ENCODE measurements around the gene NUDT6.

The NUDT6 gene

GRCh38 chr4:122911588-122911987, 10.8 kb downstream of the NUDT6 start:
- Histone ChIP-seq H3K14ac (ENCODE audit: low read length) (no peak overlapping the region), H4K8ac (ENCODE audit: low read depth, low read length) (no peak overlapping the region), H3K9me3 (ENCODE audit: insufficient read depth, low read depth, low read length) (no peaks in the 10 kb centered on the region), H3K23ac (ENCODE audit: low read length) (no peak overlapping the region), H4K12ac (ENCODE audit: low read depth, low read length) (no peak overlapping the region), H3K4me2 (ENCODE audit: low read length) (no peak overlapping the region), H3K79me1 (ENCODE audit: low read length) (no peaks in the 10 kb centered on the region), H3K27me3 (ENCODE audit: insufficient read depth, low read length) (no peaks in the 10 kb centered on the region), H2AFZ (ENCODE audit: insufficient read depth, low read length, poor library complexity) (no peak overlapping the region), H4K91ac (ENCODE audit: low read depth, low read length) (no peak overlapping the region), H3K27ac (ENCODE audit: low read depth, low read length) (no peak overlapping the region), H3K9ac (ENCODE audit: low read length) (no peak overlapping the region), H3K36me3 (ENCODE audit: control insufficient read depth in 1 of 2, insufficient read depth in 2 of 2, low read length in 2 of 2) (no peaks in the 10 kb centered on the region), H3K4ac (ENCODE audit: low read depth, low read length) (no peak overlapping the region), H3K4me3 (ENCODE audit: low read depth, low read length) (no peak overlapping the region), H3K79me2 (ENCODE audit: control insufficient read depth, insufficient read depth, low read length, poor library complexity) (no peaks in the 10 kb centered on the region), H2BK120ac (ENCODE audit: insufficient read depth, low read length, poor library complexity) (no peak overlapping the region), H2AK5ac (ENCODE audit: low read length) (no peak overlapping the region), H3K18ac (ENCODE audit: low read length) (no peak overlapping the region), H2BK12ac (ENCODE audit: low read length) (no peak overlapping the region), H3K4me1 (ENCODE audit: control insufficient read depth in 1 of 2, insufficient read depth in 2 of 2, low read length in 2 of 2) (no peaks in the 10 kb centered on the region), H2BK5ac (ENCODE audit: low read depth, low read length, poor library complexity) (no peak overlapping the region)
- no CpG with 5 or more reads among the region's 1 CpG for WGBS (ENCODE audit: extremely low coverage, insufficient coverage, insufficient read length)
- DNase-seq, result peak in 1 of 2 donors; percentile 60

- no peaks in the 10 kb centered on the region for H3K79me2 ChIP-seq (ENCODE audit: control insufficient read depth, insufficient read depth, low read length, poor library complexity)
- no peak overlapping the region for H3K4me2 ChIP-seq (ENCODE audit: low read length)
Measured at GRCh38 chr4:122909683-122910082, 12.7 kb downstream of the NUDT6 start.

GRCh38 chr4:122908223-122908622, 14.2 kb downstream of the NUDT6 start:
- Histone ChIP-seq H3K4ac (ENCODE audit: low read depth, low read length) (no peak overlapping the region), H3K4me3 (ENCODE audit: low read depth, low read length) (no peak overlapping the region), H2BK12ac (ENCODE audit: low read length) (no peak overlapping the region), H3K14ac (ENCODE audit: low read length) (no peak overlapping the region), H3K18ac (ENCODE audit: low read length) (no peak overlapping the region), H3K79me1 (ENCODE audit: low read length) (no peaks in the 10 kb centered on the region), H3K9me3 (ENCODE audit: insufficient read depth, low read depth, low read length) (no peaks in the 10 kb centered on the region), H2BK5ac (ENCODE audit: low read depth, low read length, poor library complexity) (no peak overlapping the region), H3K27me3 (ENCODE audit: insufficient read depth, low read length) (no peaks in the 10 kb centered on the region), H2AK5ac (ENCODE audit: low read length) (no peak overlapping the region), H3K36me3 (ENCODE audit: control insufficient read depth in 1 of 2, insufficient read depth in 2 of 2, low read length in 2 of 2) (no peaks in the 10 kb centered on the region), H2BK120ac (ENCODE audit: insufficient read depth, low read length, poor library complexity) (no peak overlapping the region), H3K23ac (ENCODE audit: low read length) (no peak overlapping the region), H3K4me2 (ENCODE audit: low read length) (no peak overlapping the region), H2AFZ (ENCODE audit: insufficient read depth, low read length, poor library complexity) (no peak overlapping the region), H3K4me1 (ENCODE audit: control insufficient read depth in 1 of 2, insufficient read depth in 2 of 2, low read length in 2 of 2) (no peaks in the 10 kb centered on the region), H3K9ac (ENCODE audit: low read length) (no peak overlapping the region), H4K8ac (ENCODE audit: low read depth, low read length) (no peak overlapping the region), H4K12ac (ENCODE audit: low read depth, low read length) (no peak overlapping the region), H4K91ac (ENCODE audit: low read depth, low read length) (no peak overlapping the region), H3K79me2 (ENCODE audit: control insufficient read depth, insufficient read depth, low read length, poor library complexity) (no peaks in the 10 kb centered on the region), H3K27ac (ENCODE audit: low read depth, low read length) (no peak overlapping the region)
- no peak for DNase-seq
- WGBS (ENCODE audit: extremely low coverage, insufficient coverage, insufficient read length), result no CpG with 5 or more reads among the region's 1 CpG

More at GRCh38 chr4:122909683-122910082, 12.7 kb downstream of the NUDT6 start:
- H3K36me3 ChIP-seq (ENCODE audit: control insufficient read depth in 1 of 2, insufficient read depth in 2 of 2, low read length in 2 of 2), result no peaks in the 10 kb centered on the region
- no peak overlapping the region for H4K12ac ChIP-seq (ENCODE audit: low read depth, low read length)
- no peak overlapping the region for H3K27ac ChIP-seq (ENCODE audit: low read depth, low read length)
- no peak overlapping the region for H3K14ac ChIP-seq (ENCODE audit: low read length)
- DNase-seq, result no peak
- no peak overlapping the region for H2BK12ac ChIP-seq (ENCODE audit: low read length)
- H3K9ac ChIP-seq (ENCODE audit: low read length), result no peak overlapping the region
- no peaks in the 10 kb centered on the region for H3K79me1 ChIP-seq (ENCODE audit: low read length)
- H3K18ac ChIP-seq (ENCODE audit: low read length), result no peak overlapping the region
- WGBS (ENCODE audit: extremely low coverage, insufficient coverage, insufficient read length), result no CpG with 5 or more reads among the region's 2 CpGs
- no peaks in the 10 kb centered on the region for H3K27me3 ChIP-seq (ENCODE audit: insufficient read depth, low read length)
- no peak overlapping the region for H4K91ac ChIP-seq (ENCODE audit: low read depth, low read length)
- no peak overlapping the region for H4K8ac ChIP-seq (ENCODE audit: low read depth, low read length)
- no peak overlapping the region for H2AK5ac ChIP-seq (ENCODE audit: low read length)
- no peak overlapping the region for H2AFZ ChIP-seq (ENCODE audit: insufficient read depth, low read length, poor library complexity)
- H2BK5ac ChIP-seq (ENCODE audit: low read depth, low read length, poor library complexity), result no peak overlapping the region
- H3K4me1 ChIP-seq (ENCODE audit: control insufficient read depth in 1 of 2, insufficient read depth in 2 of 2, low read length in 2 of 2), result no peaks in the 10 kb centered on the region
- H3K4ac ChIP-seq (ENCODE audit: low read depth, low read length), result no peak overlapping the region
- no peak overlapping the region for H3K23ac ChIP-seq (ENCODE audit: low read length)
- no peak overlapping the region for H3K4me3 ChIP-seq (ENCODE audit: low read depth, low read length)
- no peaks in the 10 kb centered on the region for H3K9me3 ChIP-seq (ENCODE audit: insufficient read depth, low read depth, low read length)
- H2BK120ac ChIP-seq (ENCODE audit: insufficient read depth, low read length, poor library complexity), result no peak overlapping the region

GRCh38 chr4:122906859-122907305, 15.5 kb downstream of the NUDT6 start:
- no peak for DNase-seq
- Histone ChIP-seq H2AK5ac (ENCODE audit: low read length) (no peak overlapping the region), H4K91ac (ENCODE audit: low read depth, low read length) (no peak overlapping the region), H3K79me2 (ENCODE audit: control insufficient read depth, insufficient read depth, low read length, poor library complexity) (no peaks in the 10 kb centered on the region), H3K9me3 (ENCODE audit: insufficient read depth, low read depth, low read length) (no peaks in the 10 kb centered on the region), H3K14ac (ENCODE audit: low read length) (no peak overlapping the region), H2BK120ac (ENCODE audit: insufficient read depth, low read length, poor library complexity) (no peak overlapping the region), H4K8ac (ENCODE audit: low read depth, low read length) (no peak overlapping the region), H3K4me3 (ENCODE audit: low read depth, low read length) (no peak overlapping the region), H3K36me3 (ENCODE audit: control insufficient read depth in 1 of 2, insufficient read depth in 2 of 2, low read length in 2 of 2) (no peaks in the 10 kb centered on the region), H3K4me2 (ENCODE audit: low read length) (no peak overlapping the region), H3K4me1 (ENCODE audit: control insufficient read depth in 1 of 2, insufficient read depth in 2 of 2, low read length in 2 of 2) (no peaks in the 10 kb centered on the region), H4K12ac (ENCODE audit: low read depth, low read length) (no peak overlapping the region), H2AFZ (ENCODE audit: insufficient read depth, low read length, poor library complexity) (no peak overlapping the region), H3K18ac (ENCODE audit: low read length) (no peak overlapping the region), H3K27me3 (ENCODE audit: insufficient read depth, low read length) (no peaks in the 10 kb centered on the region), H3K79me1 (ENCODE audit: low read length) (no peaks in the 10 kb centered on the region), H3K23ac (ENCODE audit: low read length) (no peak overlapping the region), H3K4ac (ENCODE audit: low read depth, low read length) (no peak overlapping the region), H2BK12ac (ENCODE audit: low read length) (no peak overlapping the region), H3K27ac (ENCODE audit: low read depth, low read length) (no peak overlapping the region), H2BK5ac (ENCODE audit: low read depth, low read length, poor library complexity) (no peak overlapping the region), H3K9ac (ENCODE audit: low read length) (no peak overlapping the region)
- WGBS (ENCODE audit: extremely low coverage, insufficient coverage, insufficient read length), result no CpG with 5 or more reads among the region's 7 CpGs

Measured in trophoblast cell (in vitro differentiated cells and primary cell).